Measurements from ENCODE around the gene CCT8L2.
"Not testable (repeated sequence)": the region's sequence is repeated elsewhere in the genome, so short reads cannot be mapped to it uniquely, and the experiment has no call there.

DNA sequence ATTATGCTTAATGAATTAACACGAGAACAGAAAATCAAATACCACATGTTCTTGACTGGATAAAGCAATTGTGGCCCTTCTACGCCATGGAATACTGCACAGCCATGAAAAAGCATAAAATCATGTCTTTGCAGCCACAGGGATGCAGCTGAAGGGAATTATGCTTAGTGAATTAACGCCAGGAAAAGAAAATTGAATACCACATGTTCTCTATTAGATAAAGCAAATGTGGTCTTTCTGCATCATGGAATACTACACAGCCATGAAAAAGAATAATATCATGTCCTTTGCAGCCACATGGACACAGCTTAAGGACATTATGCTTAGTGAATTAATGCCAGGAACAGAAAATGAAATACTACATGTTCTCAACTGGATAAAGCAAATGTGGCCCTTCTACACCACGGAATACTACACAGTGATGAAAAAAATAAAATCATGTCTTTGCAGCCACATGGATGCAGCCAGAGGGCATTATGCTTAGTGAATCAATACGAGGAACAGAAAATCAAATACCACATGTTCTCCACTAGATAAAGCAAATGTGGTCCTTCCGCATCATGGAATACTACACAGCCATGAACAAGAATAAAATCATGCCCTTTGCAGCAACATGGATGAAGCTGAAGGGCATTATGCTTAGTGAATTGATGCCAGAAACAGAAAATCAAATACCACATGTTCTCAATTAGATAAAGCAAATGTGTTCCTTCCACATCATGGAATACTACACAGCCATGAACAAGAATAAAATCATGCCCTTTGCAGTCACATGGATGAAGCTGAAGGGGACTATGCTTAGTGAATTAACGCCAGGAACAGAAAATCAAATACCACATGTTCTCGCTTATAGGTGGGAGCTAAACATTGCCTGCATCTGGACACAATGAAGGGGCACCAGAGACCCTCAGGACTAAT is 37.3 kb downstream of the CCT8L2 start:
- TF ChIP-seq POLR2A, EP300 (IDR thresholded peaks at IDR 0.05): not testable (repeated sequence)
- TF ChIP-seq, protein P1, sequence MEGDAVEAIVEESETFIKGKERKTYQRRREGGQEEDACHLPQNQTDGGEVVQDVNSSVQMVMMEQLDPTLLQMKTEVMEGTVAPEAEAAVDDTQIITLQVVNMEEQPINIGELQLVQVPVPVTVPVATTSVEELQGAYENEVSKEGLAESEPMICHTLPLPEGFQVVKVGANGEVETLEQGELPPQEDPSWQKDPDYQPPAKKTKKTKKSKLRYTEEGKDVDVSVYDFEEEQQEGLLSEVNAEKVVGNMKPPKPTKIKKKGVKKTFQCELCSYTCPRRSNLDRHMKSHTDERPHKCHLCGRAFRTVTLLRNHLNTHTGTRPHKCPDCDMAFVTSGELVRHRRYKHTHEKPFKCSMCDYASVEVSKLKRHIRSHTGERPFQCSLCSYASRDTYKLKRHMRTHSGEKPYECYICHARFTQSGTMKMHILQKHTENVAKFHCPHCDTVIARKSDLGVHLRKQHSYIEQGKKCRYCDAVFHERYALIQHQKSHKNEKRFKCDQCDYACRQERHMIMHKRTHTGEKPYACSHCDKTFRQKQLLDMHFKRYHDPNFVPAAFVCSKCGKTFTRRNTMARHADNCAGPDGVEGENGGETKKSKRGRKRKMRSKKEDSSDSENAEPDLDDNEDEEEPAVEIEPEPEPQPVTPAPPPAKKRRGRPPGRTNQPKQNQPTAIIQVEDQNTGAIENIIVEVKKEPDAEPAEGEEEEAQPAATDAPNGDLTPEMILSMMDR (IDR thresholded peaks at IDR 0.05): not testable (repeated sequence)

All from tibial nerve (tissue), 4 donors.